Mesenchymal stem cell (in vitro differentiated cells and primary cell): Measurements from ENCODE around the gene ITGA11.

ENCODE experiments used
- DNase-seq: peaks from one replicate; pipeline ENCODE4 v3.0.0-alpha.2; 2013
- H2AFZ ChIP-seq: one replicate; pipeline ENCODE4 v1.6.1; 2013; ENCODE audit warnings: low read depth, mild to moderate bottlenecking, control low read depth, inconsistent platforms, low read length, moderate library complexity
- H2AK5ac ChIP-seq: 2 replicates; pipeline ENCODE4 v1.6.1; 2013; ENCODE audit warnings: low read length, moderate library complexity, mild to moderate bottlenecking, inconsistent platforms; ENCODE audit not compliant: severe bottlenecking
- H2BK120ac ChIP-seq: one replicate; pipeline ENCODE4 v1.6.1; 2013; ENCODE audit warnings: low read depth, mild to moderate bottlenecking, inconsistent platforms, low read length, moderate library complexity
- H2BK12ac ChIP-seq, 2 experiments: one replicate each; pipeline ENCODE4 v1.6.1; 2013; ENCODE audit warnings: inconsistent platforms in 2 of 2, low read length in 2 of 2, mild to moderate bottlenecking in 2 of 2, moderate library complexity in 2 of 2, control low read depth in 1 of 2
- H2BK15ac ChIP-seq: one replicate; pipeline ENCODE4 v1.6.1; 2013; ENCODE audit warnings: mild to moderate bottlenecking, low read depth, inconsistent platforms; ENCODE audit not compliant: poor library complexity, severe bottlenecking
- H2BK5ac ChIP-seq: 2 replicates; pipeline ENCODE4 v1.6.1; 2013; ENCODE audit warnings: low read depth, mild to moderate bottlenecking, low read length, control low read depth, inconsistent platforms; ENCODE audit not compliant: poor library complexity, severe bottlenecking
- H3K14ac ChIP-seq, 2 experiments: one replicate each; pipeline ENCODE4 v1.6.1; 2013; ENCODE audit warnings: inconsistent platforms in 2 of 2, low read length in 2 of 2, control low read depth in 1 of 2, mild to moderate bottlenecking in 1 of 2, moderate library complexity in 1 of 2
- H3K18ac ChIP-seq, 2 experiments: one replicate each; pipeline ENCODE4 v1.6.1; 2013; ENCODE audit warnings: inconsistent platforms in 2 of 2, low read length in 2 of 2, control low read depth in 1 of 2, low read depth in 1 of 2, mild to moderate bottlenecking in 1 of 2
- H3K23ac ChIP-seq, 2 experiments: one replicate each; pipeline ENCODE4 v1.6.1; 2013; ENCODE audit warnings: inconsistent platforms in 2 of 2, low read length in 2 of 2, mild to moderate bottlenecking in 2 of 2, moderate library complexity in 2 of 2, control low read depth in 1 of 2
- H3K27ac ChIP-seq: 2 replicates; pipeline ENCODE4 v1.5.1; 2013; ENCODE audit warnings: mild to moderate bottlenecking, moderate library complexity, low read length, control low read depth, inconsistent platforms; ENCODE audit not compliant: poor library complexity, severe bottlenecking
- H3K27me3 ChIP-seq, 2 experiments: 2 replicates each; pipeline versions ENCODE4 v1.6.1 to v1.7.0; 2013; ENCODE audit warnings: low read length in 2 of 2, mild to moderate bottlenecking in 2 of 2, moderate library complexity in 2 of 2, control low read depth in 1 of 2, inconsistent platforms in 1 of 2; ENCODE audit not compliant: control insufficient read depth in 1 of 2, insufficient read depth in 1 of 2
- H3K36me3 ChIP-seq, 2 experiments: 2 replicates each; pipeline versions ENCODE4 v1.6.1 to v1.7.0; 2013; ENCODE audit warnings: low read length in 2 of 2, control low read depth in 1 of 2, inconsistent platforms in 1 of 2, low read depth in 1 of 2, mild to moderate bottlenecking in 1 of 2; ENCODE audit not compliant: insufficient read depth in 2 of 2, control insufficient read depth in 1 of 2
- H3K4ac ChIP-seq, 2 experiments: one replicate each; pipeline ENCODE4 v1.6.1; 2013; ENCODE audit warnings: inconsistent platforms in 2 of 2, low read length in 2 of 2, mild to moderate bottlenecking in 2 of 2, moderate library complexity in 2 of 2, control low read depth in 1 of 2, low read depth in 1 of 2
- H3K4me1 ChIP-seq: 2 replicates; pipeline ENCODE4 v1.6.1; 2013; ENCODE audit warnings: low read depth, low read length, control low read depth; ENCODE audit not compliant: control insufficient read depth, insufficient read depth
- H3K4me2 ChIP-seq: 2 replicates; pipeline ENCODE4 v1.6.1; 2013; ENCODE audit warnings: low read length, mild to moderate bottlenecking, inconsistent platforms; ENCODE audit not compliant: poor library complexity, severe bottlenecking
- H3K4me3 ChIP-seq, 2 experiments: 2 replicates each; pipeline versions ENCODE4 v1.5.1 to v1.7.0; 2013; ENCODE audit warnings: low read length in 2 of 2, mild to moderate bottlenecking in 2 of 2, control low read depth in 1 of 2, low read depth in 1 of 2; ENCODE audit not compliant: insufficient read depth in 1 of 2
- H3K79me1 ChIP-seq: replicated peaks from 2 replicates; pipeline ENCODE4 v1.6.1; 2013; ENCODE audit warnings: mild to moderate bottlenecking, control low read depth, low read length, inconsistent platforms; ENCODE audit not compliant: poor library complexity, severe bottlenecking
- H3K9ac ChIP-seq: 2 replicates; pipeline ENCODE4 v1.7.0; 2013; ENCODE audit warnings: mild to moderate bottlenecking, low read length, moderate library complexity
- H3K9me3 ChIP-seq: 2 replicates; pipeline ENCODE4 v1.7.0; 2013; ENCODE audit warnings: mild to moderate bottlenecking, low read length; ENCODE audit not compliant: control insufficient read depth
- H4K8ac ChIP-seq: one replicate; pipeline ENCODE4 v1.6.1; 2013; ENCODE audit warnings: inconsistent platforms, mild to moderate bottlenecking, low read length, moderate library complexity
- H4K91ac ChIP-seq: one replicate; pipeline ENCODE4 v1.6.1; 2013; ENCODE audit warnings: mild to moderate bottlenecking, low read length, inconsistent platforms
- WGBS: methylation state at CpG from one replicate; pipeline ENCODE4 v1.1.7; 2013; ENCODE audit warnings: mixed read lengths; 5-methylcytosine and 5-hydroxymethylcytosine counted together

The ITGA11 gene

DNA sequence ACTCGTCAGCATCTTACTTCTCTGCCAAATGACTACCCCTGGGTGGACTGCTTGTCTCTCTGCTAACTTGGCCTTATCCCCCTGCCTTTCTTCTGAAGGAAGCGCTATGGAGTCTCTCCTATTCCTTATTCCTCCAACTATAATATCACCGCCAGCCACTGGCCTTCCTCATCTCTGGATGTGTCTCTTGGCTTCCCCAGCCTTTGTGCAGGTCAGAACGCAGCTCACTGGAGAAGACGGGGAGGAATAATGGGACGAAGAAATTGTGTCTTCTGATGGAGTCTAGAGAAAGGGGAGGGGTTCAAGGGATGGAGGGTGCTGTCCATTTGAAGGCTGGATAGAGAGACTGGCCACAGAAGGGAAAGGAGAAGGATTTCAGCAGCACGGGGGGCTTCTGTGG lies 16.9 kb downstream of the ITGA11 start:
- Histone ChIP-seq H3K27me3 (peaks cover 0 to 4% of the 10 kb centered on the region in 2 experiments), H3K36me3 (peaks cover 0 to 50% of the 10 kb centered on the region in 2 experiments), H3K79me1 (peaks cover 24% of the 10 kb centered on the region), H2BK12ac (no peak overlapping the region), H3K27ac (no peak overlapping the region), H4K91ac (no peak overlapping the region), H4K8ac (no peak overlapping the region), H2BK15ac (no peak overlapping the region), H2BK5ac (no peak overlapping the region), H3K4me2 (no peak overlapping the region), H3K18ac (no peak overlapping the region), H3K9ac (no peak overlapping the region), H2AFZ (no peak overlapping the region), H3K4me3 (no peak overlapping the region), H3K14ac (no peak overlapping the region), H2AK5ac (no peak overlapping the region), H2BK120ac (no peak overlapping the region), H3K23ac (no peak overlapping the region), H3K4ac (no peak overlapping the region), H3K9me3 (no peaks in the 10 kb centered on the region), H3K4me1 (peaks cover 24% of the 10 kb centered on the region)
- 93% methylated on average over 7 of the region's 7 CpGs for WGBS
- no peak for DNase-seq

DNA sequence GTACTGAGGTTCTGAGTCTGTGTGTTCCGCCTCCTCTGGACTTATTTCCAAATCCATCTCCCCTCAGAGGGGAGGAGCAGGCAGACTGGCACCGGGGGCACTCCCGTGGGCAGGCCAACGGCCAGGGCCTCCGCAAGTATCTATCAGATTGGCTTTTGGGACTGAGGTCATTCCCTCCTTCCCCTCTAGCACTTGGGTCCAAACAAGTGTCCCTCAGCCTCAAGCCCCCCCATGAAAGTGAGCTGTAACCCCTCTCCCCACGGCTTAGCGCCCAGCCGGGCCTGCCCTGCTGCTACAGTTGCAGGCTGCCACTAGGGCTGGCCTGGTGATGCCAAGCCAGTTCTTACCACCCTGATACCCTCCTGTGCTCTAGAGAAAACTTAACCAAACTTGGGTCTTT lies 17.4 kb downstream of the ITGA11 start:
- Histone ChIP-seq H3K79me1 (peaks cover 24% of the 10 kb centered on the region), H2BK120ac (no peak overlapping the region), H3K4me1 (peaks cover 21% of the 10 kb centered on the region), H4K8ac (no peak overlapping the region), H2BK5ac (no peak overlapping the region), H3K9me3 (no peaks in the 10 kb centered on the region), H3K36me3 (peaks cover 0 to 55% of the 10 kb centered on the region in 2 experiments), H4K91ac (no peak overlapping the region), H2AFZ (no peak overlapping the region), H2BK12ac (no peak overlapping the region), H3K23ac (no peak overlapping the region), H3K14ac (no peak overlapping the region), H3K4me3 (no peak overlapping the region), H2BK15ac (peak overlapping the region; percentile 56), H3K4me2 (no peak overlapping the region), H2AK5ac (no peak overlapping the region), H3K27ac (no peak overlapping the region), H3K9ac (no peak overlapping the region), H3K4ac (no peak overlapping the region), H3K27me3 (peaks cover 0 to 4% of the 10 kb centered on the region in 2 experiments), H3K18ac (no peak overlapping the region)
- 93% methylated on average over 8 of the region's 8 CpGs for WGBS
- DNase-seq = no peak

DNA sequence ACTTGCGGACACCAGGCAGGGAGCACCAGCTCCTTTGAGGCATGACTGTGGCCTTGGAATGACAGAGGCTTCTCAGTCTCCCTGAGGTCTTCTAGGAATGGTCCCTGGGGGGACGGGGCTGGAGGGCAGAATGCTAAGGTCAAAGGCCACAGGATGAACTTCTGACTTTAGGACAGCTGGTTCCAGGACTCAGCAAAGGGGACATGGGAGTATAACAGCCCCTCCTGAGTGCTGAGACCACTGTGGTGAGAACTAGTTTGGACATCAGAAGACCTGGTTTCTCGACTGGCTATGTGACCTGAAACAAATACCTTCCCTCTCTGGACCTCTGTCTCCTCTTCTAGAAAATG lies 17.8 kb downstream of the ITGA11 start:
- H4K8ac ChIP-seq = no peak overlapping the region
- H2BK5ac ChIP-seq = no peak overlapping the region
- WGBS = 93% methylated on average over 2 of the region's 3 CpGs
- H2AFZ ChIP-seq = no peak overlapping the region
- H2BK15ac ChIP-seq = no peak overlapping the region
- H3K27ac ChIP-seq = no peak overlapping the region
- DNase-seq = no peak
- no peak overlapping the region for H3K14ac ChIP-seq
- no peak overlapping the region for H2BK120ac ChIP-seq
- peak overlapping the region in 1 of 2 experiments; percentile 11 for H3K18ac ChIP-seq
- H3K27me3 ChIP-seq = peaks cover 0 to 4% of the 10 kb centered on the region in 2 experiments
- no peak overlapping the region for H3K4ac ChIP-seq
- no peak overlapping the region for H3K4me2 ChIP-seq
- no peaks in the 10 kb centered on the region for H3K9me3 ChIP-seq
- H3K23ac ChIP-seq = no peak overlapping the region
- H3K9ac ChIP-seq = peak overlapping the region; percentile 40
- peak overlapping the region in 1 of 2 experiments; percentile 6 for H2BK12ac ChIP-seq
- H3K4me3 ChIP-seq = no peak overlapping the region
- peaks cover 19% of the 10 kb centered on the region for H3K4me1 ChIP-seq
- H2AK5ac ChIP-seq = no peak overlapping the region
- H4K91ac ChIP-seq = no peak overlapping the region
- peaks cover 0 to 55% of the 10 kb centered on the region in 2 experiments for H3K36me3 ChIP-seq
- peaks cover 25% of the 10 kb centered on the region for H3K79me1 ChIP-seq

DNA sequence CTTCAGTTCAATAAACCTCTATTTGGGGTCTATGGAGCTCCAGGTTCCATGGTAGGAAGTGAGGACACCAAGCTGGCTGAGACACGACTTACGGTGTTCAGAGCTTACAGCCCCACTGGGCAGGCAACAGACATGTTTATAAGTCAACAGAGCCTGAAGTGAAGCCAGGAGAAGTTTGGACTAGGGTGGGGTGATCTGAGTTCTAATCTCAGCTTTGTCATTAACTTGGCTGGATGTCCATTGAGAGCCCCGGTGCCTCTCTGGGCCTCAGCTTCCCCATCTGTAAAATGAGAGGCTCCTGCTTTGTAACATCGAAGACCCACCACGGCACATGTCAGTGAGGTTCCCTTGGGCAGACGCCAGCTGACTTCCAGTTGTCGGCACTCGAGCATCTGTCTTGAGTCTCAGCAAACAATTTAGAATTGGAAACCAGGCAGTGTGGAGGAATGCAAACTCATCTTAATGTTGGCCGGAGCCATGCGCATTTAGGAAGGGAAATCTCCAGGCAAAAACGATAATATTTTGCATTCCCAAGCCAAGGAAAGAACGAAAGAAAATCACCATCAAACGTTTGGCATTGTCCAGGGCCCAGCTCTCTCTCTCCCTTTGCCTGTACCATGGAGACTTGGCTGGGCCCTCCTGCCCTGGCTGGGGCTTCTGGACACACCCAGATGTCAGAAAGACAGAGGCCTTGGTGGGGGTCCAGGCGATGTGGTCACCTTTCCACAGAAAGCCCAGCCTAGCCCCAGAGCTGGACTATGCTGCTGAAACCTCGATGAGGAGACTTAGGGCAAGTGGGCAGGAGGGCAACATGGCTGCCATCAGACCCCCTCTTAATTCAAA lies 18.4 kb downstream of the ITGA11 start:
- Histone ChIP-seq H3K27ac (no peak overlapping the region), H3K23ac (no peak overlapping the region), H3K4ac (no peak overlapping the region), H2BK5ac (no peak overlapping the region), H3K27me3 (peaks cover 0 to 4% of the 10 kb centered on the region in 2 experiments), H2AFZ (no peak overlapping the region), H4K8ac (no peak overlapping the region), H3K79me1 (peaks cover 29% of the 10 kb centered on the region), H3K14ac (no peak overlapping the region), H3K4me2 (no peak overlapping the region), H4K91ac (no peak overlapping the region), H3K36me3 (peaks cover 0 to 60% of the 10 kb centered on the region in 2 experiments), H2BK15ac (no peak overlapping the region), H2BK12ac (peak overlapping the region in 1 of 2 experiments; percentile 6), H2BK120ac (no peak overlapping the region), H3K9me3 (no peaks in the 10 kb centered on the region), H3K18ac (peak overlapping the region in 1 of 2 experiments; percentile 11), H3K9ac (peak overlapping the region; percentile 40), H2AK5ac (no peak overlapping the region), H3K4me3 (no peak overlapping the region), H3K4me1 (peaks cover 16% of the 10 kb centered on the region)
- WGBS = 95% methylated on average over 15 of the region's 15 CpGs
- DNase-seq = no peak
